DMS153 treated with DMSO at 0.1 percent for 48 hours (cell line): ENCODE data around the gene MC3R.

Experiments used
- DNase-seq: peaks from one replicate; lab custom pipeline; 2025; ENCODE audit not compliant: unreplicated experiment; lab: John Stamatoyannopoulos, UW

The MC3R gene

DNA sequence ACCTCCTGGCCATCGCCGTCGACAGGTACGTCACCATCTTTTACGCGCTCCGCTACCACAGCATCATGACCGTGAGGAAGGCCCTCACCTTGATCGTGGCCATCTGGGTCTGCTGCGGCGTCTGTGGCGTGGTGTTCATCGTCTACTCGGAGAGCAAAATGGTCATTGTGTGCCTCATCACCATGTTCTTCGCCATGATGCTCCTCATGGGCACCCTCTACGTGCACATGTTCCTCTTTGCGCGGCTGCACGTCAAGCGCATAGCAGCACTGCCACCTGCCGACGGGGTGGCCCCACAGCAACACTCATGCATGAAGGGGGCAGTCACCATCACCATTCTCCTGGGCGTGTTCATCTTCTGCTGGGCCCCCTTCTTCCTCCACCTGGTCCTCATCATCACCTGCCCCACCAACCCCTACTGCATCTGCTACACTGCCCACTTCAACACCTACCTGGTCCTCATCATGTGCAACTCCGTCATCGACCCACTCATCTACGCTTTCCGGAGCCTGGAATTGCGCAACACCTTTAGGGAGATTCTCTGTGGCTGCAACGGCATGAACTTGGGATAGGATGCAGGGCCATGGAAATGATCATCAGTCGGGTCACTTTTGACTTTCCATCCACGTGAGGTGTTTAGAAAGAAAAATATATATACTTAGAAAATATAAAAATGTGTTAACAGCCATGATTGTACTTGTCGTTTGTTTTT lies 868 bp downstream of the MC3R start:
- no peak for DNase-seq

DNA sequence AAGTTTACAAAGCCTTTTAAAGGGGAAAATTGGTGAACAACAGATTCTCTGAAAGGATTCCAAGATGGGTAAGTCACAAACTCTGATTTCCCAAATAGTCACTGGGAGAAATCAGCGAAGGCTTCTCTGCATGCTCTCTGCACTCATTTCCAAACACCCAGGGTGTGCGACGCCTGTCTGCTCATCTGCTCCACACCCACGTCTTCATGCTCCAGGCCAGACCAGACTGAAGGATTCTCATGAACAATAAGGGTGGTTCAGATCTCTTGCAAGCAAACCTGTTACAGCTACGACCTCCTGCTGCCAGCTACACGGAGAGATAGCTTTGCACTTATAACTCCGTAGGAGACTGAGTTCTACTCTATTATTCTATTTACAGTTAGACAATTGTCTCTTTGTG lies 1.4 kb downstream of the MC3R start:
- no peak for DNase-seq

DNA sequence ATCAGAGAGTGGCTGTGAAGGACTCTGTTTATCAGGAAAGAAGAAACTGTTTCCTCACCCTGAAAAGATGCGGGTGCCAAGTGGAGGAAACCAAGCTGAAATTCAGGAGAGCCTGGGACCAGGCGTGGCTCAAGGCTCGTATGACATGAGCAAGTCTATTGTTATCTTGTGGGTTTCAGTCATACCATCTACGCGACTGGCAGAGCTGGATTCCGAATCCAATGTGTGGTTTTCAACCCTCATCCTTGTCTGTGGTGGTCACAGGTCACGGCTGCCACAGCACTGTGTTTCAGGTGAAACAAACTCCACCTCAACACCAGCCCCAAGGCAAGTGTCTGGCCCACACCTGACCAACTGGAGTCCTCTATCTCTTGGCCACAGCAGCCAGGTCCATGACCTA lies 9.1 kb downstream of the MC3R start:
- DNase-seq = no peak

DNA sequence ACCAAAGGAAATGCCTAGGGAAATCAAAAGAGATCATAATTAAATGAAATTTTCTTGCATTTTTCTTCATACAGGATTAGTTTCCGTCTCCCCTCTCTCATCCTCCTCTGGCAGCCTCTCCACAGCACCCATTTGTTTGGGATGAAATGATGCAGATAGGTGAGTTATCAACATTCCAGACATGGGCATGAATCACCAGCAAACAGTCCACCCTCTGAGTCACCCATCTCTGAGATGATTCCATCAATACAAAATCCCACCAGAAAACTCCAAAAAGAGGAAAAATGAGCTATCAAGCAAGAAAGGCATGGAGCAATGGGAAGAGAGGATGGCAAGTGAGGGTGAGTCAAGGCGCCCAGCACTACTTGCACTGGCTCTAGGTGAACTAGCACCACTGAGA lies 11.4 kb downstream of the MC3R start:
- DNase-seq = no peak

DNA sequence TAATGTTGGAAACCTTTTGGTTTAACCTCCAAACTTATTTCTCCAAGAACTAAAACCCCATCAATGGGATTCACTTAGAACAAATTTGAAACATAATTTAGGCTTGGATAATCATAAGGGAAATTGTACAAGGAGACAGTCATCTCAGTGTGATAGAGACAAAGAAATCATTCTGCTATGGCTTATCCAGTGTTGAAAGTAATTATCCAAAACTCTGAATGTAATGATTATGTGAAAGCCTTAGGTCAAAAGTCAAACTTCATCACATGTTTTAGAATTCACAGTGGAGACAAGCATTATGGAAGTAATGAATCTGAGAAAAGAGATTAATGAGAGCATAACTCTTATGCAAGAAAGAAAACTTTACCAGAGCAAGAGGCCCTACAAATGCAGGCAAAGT lies 20.0 kb downstream of the MC3R start:
- no peak for DNase-seq

DNA sequence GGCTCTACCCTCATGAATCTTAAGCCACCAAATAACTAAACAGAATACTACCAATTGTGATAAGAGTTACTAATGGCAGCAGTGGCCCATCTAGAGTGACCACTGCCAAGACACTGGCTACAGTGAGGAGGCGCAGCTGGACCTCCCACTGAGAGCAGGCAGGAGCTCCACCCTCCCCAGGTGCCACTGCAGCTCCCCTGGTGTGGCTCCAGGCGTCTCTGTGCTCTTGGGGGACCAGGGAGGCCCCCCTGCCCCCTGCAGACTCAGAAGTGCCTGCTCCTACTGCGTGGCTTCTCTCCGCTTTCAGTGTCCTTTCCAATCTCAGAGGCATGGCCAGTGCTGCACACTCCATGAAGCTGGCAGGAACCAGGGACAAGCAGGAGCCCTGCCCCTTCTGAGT lies 23.4 kb downstream of the MC3R start:
- DNase-seq = no peak

DNA sequence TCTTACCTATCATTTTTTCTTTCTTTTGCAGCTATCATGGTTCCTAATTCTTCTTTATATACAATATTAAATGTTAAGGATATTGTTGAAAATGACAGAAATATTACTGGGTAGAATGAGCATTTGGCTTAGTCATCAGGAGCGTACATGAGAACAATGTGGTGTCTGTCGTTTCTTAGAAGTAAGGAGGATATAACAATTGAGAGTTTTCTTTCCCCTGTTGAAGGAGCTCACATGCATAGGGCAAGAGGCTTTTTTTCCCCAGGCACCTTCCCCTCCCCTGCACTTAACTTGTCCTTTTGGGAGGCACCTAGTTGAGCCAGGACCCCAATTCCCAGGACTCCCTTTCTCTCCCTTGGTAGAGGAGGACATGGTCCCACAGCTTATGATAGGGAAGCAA lies 25.0 kb downstream of the MC3R start:
- DNase-seq = no peak

DNA sequence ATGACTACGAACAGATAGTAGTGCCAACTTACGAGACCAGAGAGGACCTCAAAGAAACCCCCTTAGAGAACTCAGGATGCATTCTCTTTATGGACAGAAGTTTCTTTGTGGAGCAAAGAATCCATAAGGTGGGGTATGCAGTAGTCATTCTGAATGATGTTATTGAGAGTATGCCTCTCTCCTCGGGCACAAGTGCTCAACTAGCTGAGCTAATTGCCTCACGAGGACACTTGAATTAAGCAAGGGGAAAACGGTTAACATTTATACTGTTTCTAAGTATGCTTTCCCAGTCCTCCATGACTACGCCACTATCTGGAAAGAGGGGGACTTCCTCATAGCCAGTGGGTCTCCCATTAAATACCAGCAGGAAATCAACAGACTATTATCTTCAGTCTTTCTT lies 25.6 kb downstream of the MC3R start:
- no peak for DNase-seq

DNA sequence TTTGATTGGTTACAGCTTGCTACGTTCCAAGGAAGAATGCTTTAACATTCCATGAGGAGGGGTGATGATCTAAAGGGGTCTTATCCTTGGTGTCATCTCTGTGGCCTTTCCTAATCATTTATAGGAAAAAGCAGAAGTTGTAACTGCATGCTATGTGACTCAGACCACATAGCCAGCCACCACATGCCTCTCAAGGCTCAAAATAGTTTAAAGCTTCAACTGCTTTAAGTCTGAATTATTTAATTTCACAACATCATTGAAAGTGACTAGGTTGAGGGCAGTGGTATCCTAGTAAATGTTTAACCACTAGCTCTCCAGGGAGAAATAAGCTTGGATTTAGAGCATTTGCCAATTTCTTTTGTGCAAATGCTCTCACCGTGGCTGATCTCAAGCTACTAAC lies 29.7 kb downstream of the MC3R start:
- DNase-seq = no peak

DNA sequence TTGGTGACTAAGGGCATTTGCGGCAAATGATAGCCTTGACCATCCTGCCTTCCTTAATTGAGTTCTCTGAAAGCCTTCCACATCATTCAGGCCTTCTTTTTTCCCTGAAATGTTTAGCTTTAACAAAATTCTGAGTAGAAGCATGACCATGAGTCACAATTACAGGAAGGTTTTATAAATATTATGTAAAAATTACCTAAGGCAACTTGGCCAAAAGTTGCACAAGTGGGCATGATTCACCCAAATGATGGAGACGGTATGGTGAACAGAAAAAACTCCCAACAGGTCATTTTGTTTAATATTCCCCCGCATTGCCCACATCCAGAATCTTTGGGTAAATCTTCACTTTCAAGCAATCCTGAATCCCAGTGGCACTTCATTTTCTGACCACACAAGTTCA lies 37.0 kb downstream of the MC3R start:
- DNase-seq = no peak

DNA sequence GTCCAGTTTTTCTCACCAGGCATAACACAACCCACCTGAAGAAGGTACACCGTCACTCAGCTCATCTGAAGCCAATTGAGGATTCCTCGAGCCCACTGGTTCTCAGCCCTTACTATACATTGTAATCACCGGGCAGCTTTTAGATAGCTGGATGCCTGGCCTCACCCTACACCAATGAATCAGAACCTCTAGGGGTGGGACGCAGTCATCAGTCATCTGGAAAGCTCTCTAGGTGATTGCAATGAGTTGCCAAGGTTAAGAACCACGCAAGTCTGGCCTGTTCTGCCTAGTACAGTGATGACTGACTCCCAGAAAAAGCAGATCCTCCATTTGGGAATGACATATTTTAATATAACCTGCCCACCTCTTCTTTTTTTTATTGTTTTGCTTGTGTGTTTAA lies 41.1 kb downstream of the MC3R start:
- no peak for DNase-seq

DNA sequence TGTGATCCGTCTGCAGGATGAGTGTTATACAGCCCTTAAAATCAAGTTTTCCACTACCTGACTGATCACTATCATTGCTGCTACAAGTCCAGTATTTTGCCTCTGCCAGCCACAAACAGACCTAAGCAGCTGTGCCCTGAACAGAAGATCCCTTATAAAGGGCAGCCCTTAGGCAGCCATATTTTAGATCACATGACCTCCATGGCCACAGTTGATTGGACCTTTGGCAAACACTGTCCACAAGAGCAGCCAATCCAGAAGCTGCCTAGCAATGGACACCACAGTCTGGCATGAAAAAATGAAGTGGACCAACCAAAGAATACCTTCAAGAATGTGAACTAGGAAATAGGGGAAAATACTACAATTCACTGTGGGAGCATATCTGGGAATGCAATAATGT lies 50.8 kb downstream of the MC3R start:
- DNase-seq = no peak
